HepG2 (cell line): ENCODE data around the gene POLR3GL. TPM values are rescaled to one million over a fixed set of nuclear protein-coding genes. Genes with fewer than 3 reads are reported as not detected.
A peak's percentile ranks its signal among the peaks of the same experiment; 100 is the strongest.

Source experiments
- ATF3 ChIP-seq: sonication (generic); formaldehyde crosslinking; IDR thresholded peaks from 2 replicates; pipeline ENCODE4 v1.4.0; 2020; ENCODE audit warnings: missing genetic modification reagents
- E2F2 ChIP-seq: sonication (generic); formaldehyde crosslinking; IDR thresholded peaks from 2 replicates; pipeline ENCODE4 v1.4.0; 2020; ENCODE audit warnings: missing genetic modification reagents, borderline replicate concordance
- EZH2 ChIP-seq: conservative IDR thresholded peaks from 2 replicates; pipeline ENCODE4 v1.6.1; 2012; ENCODE audit warnings: mild to moderate bottlenecking, low read depth, low read length, moderate library complexity
- HMG20A ChIP-seq: IDR thresholded peaks from 2 replicates; pipeline ENCODE4 v1.6.1; 2016; ENCODE audit warnings: borderline replicate concordance
- HNF4G ChIP-seq, 2 experiments: sonication (generic) in 1 of 2; formaldehyde crosslinking in 1 of 2; IDR thresholded peaks; 2 replicates each; pipeline versions ENCODE4 v1.4.0 to v1.6.1; 2011 to 2020; ENCODE audit warnings: borderline replicate concordance in 2 of 2, low read depth in 2 of 2, mild to moderate bottlenecking in 2 of 2, low read length in 1 of 2, missing genetic modification reagents in 1 of 2, moderate library complexity in 1 of 2
- NFYC ChIP-seq: IDR thresholded peaks from 2 replicates; pipeline ENCODE4 v1.6.1; 2016; ENCODE audit warnings: missing genetic modification reagents, missing compliant biosample characterization
- POLR2AphosphoS5 ChIP-seq: IDR thresholded peaks from 2 replicates; pipeline ENCODE4 v1.6.1; 2012; ENCODE audit warnings: low read depth, low read length
- REST ChIP-seq, 2 experiments: IDR thresholded peaks; 2 replicates each; pipeline ENCODE4 v1.6.1; 2011 to 2012; ENCODE audit warnings: low read length in 2 of 2, borderline replicate concordance in 1 of 2, low read depth in 1 of 2, mild to moderate bottlenecking in 1 of 2, moderate library complexity in 1 of 2
- SAFB2 ChIP-seq: sonication (generic); formaldehyde crosslinking; IDR thresholded peaks from 2 replicates; pipeline ENCODE4 v1.5.1; 2020; ENCODE audit warnings: missing genetic modification reagents, low read depth, mild to moderate bottlenecking, borderline replicate concordance
- SALL1 ChIP-seq: sonication (generic); formaldehyde crosslinking; IDR thresholded peaks from 2 replicates; pipeline ENCODE4 v1.8.0; 2022; ENCODE audit warnings: mild to moderate bottlenecking, missing genetic modification reagents
- SOX13 ChIP-seq, 3 experiments: fragments of 450-650 bp in 1 of 3; sonication (generic) in 1 of 3; formaldehyde crosslinking in 1 of 3; IDR thresholded peaks in 2 of 3; conservative IDR thresholded peaks in 1 of 3; 2 replicates each; pipeline versions ENCODE4 v1.5.0 to v1.6.1; 2016 to 2020; ENCODE audit warnings: antibody characterized with exemption in 1 of 3, mild to moderate bottlenecking in 1 of 3, missing compliant biosample characterization in 1 of 3, missing genetic modification reagents in 1 of 3, moderate library complexity in 1 of 3
- SRF ChIP-seq: IDR thresholded peaks from 2 replicates; pipeline ENCODE4 v1.6.1; 2011; ENCODE audit warnings: mild to moderate bottlenecking, low read depth, low read length, moderate library complexity
- THAP7 ChIP-seq: sonication (generic); formaldehyde crosslinking; IDR thresholded peaks from 2 replicates; pipeline ENCODE4 v1.8.1; 2023; ENCODE audit warnings: mild to moderate bottlenecking, missing genetic modification reagents
- ZBTB2 ChIP-seq: sonication (generic); formaldehyde crosslinking; IDR thresholded peaks from 2 replicates; pipeline ENCODE4 v1.8.0; 2022; ENCODE audit warnings: low read depth, missing genetic modification reagents
- ZBTB25 ChIP-seq: IDR thresholded peaks from 2 replicates; pipeline ENCODE4 v1.6.1; 2018; ENCODE audit warnings: missing genetic modification reagents
- ZBTB42 ChIP-seq: sonication (generic); formaldehyde crosslinking; IDR thresholded peaks from 2 replicates; pipeline ENCODE4 v1.5.0; 2020; ENCODE audit warnings: mild to moderate bottlenecking, missing genetic modification reagents
- ZNF235 ChIP-seq: sonication (generic); formaldehyde crosslinking; IDR thresholded peaks from 2 replicates; pipeline ENCODE4 v1.8.1; 2023; ENCODE audit warnings: mild to moderate bottlenecking, missing genetic modification reagents, borderline replicate concordance
- ZNF264 ChIP-seq: sonication (generic); formaldehyde crosslinking; IDR thresholded peaks from 2 replicates; pipeline ENCODE4 v1.4.0; 2020; ENCODE audit warnings: missing genetic modification reagents
- ZNF432 ChIP-seq: sonication (generic); formaldehyde crosslinking; IDR thresholded peaks from 2 replicates; pipeline ENCODE4 v1.5.0; 2020; ENCODE audit warnings: missing genetic modification reagents, mild to moderate bottlenecking, borderline replicate concordance
- ZNF644 ChIP-seq: IDR thresholded peaks from 2 replicates; pipeline ENCODE4 v1.6.1; 2016; ENCODE audit warnings: low read depth
- ZNF724P ChIP-seq: sonication (generic); formaldehyde crosslinking; IDR thresholded peaks from 2 replicates; pipeline ENCODE4 v1.8.0; 2022; ENCODE audit warnings: missing genetic modification reagents, borderline replicate concordance
- ZNF879 ChIP-seq: sonication (generic); formaldehyde crosslinking; IDR thresholded peaks from 2 replicates; pipeline ENCODE4 v1.8.1; 2023; ENCODE audit warnings: missing genetic modification reagents
- polyA plus RNA-seq, 8 experiments: library from polyadenylated mRNA; depleted of rRNA in 3 of 8; stranded (reverse) in 7 of 8; unstranded in 1 of 8; fragments of >200 nt; fragmentation: Illumina TruSeq in 4 of 8; extraction: Trizol in 4 of 8; gene quantifications; 2 replicates each; pipeline versions ENCODE4 v1.2.1 to v1.2.3, GENCODE V29; 2011 to 2016; ENCODE audit warnings: low read depth in 4 of 8, missing spikeins in 1 of 8, mixed read lengths in 1 of 8; ENCODE audit not compliant: insufficient read depth in 1 of 8
- total RNA-seq, 5 experiments: library from RNA; depleted of rRNA; stranded (reverse); fragments of >200 nt; fragmentation: Illumina TruSeq; extraction: Trizol; gene quantifications; 2 replicates each; pipeline ENCODE4 v1.2.3, GENCODE V29; 2016; ENCODE audit warnings: low read depth in 1 of 5

Gene POLR3GL
- total and polyA plus RNA-seq, 2 of the 13 experiments (the other 11 are each of a cell fraction or from before 2014, with no cell fraction given), result 11.5 to 12.4 TPM

- TF ChIP-seq E2F2 (no peak), SAFB2 (CRISPR knock-in tag) (no peak), SRF (no peak), ATF3 (CRISPR knock-in tag) (no peak), SOX13 (IDR thresholded peaks at IDR 0.05) (no peak), SOX13 (CRISPR knock-in tag; conservative IDR thresholded peaks at IDR 0.05 in 1 of 2, IDR thresholded peaks at IDR 0.05 in 1 of 2) (peak in 1 of 2 experiments; percentile 73; a peak in 1 of 4 replicates), SALL1 (CRISPR knock-in tag) (peak; percentile 83), ZNF724P (CRISPR knock-in tag) (no peak), ZBTB25 (CRISPR knock-in tag) (peak; percentile 83), POLR2AphosphoS5 (no peak), ZNF879 (CRISPR knock-in tag) (no peak), HMG20A (CRISPR knock-in tag) (peak; percentile 57), HNF4G (IDR thresholded peaks at IDR 0.05; ENCODE audit: borderline replicate concordance, low read depth, low read length) (peak; percentile 33; the same call in 1 of the 2 replicates), HNF4G (CRISPR knock-in tag; IDR thresholded peaks at IDR 0.05; ENCODE audit: borderline replicate concordance, low read depth) (no peak), ZNF235 (CRISPR knock-in tag) (no peak), NFYC (CRISPR knock-in tag) (no peak), THAP7 (no peak), ZNF264 (CRISPR knock-in tag) (no peak), EZH2 (no peak), REST (IDR thresholded peaks at IDR 0.05; ENCODE audit: borderline replicate concordance in 1 of 2, low read depth in 1 of 2, low read length in 2 of 2) (no peak), ZBTB42 (CRISPR knock-in tag) (no peak), ZNF644 (CRISPR knock-in tag) (peak; percentile 88), ZNF432 (CRISPR knock-in tag) (no peak), ZBTB2 (CRISPR knock-in tag) (no peak)
Measured at GRCh38 chr1:145972580-145972979, 8.1 kb downstream of the POLR3GL start (continued).
